CD4-positive, alpha-beta T cell (primary cell): ENCODE results near the gene BCLAF1. TPM values are rescaled to one million over a fixed set of nuclear protein-coding genes. Genes with fewer than 3 reads are reported as not detected.
A peak's percentile ranks its signal among the peaks of the same experiment; 100 is the strongest.

ENCODE experiments used
- ATAC-seq: fragments of 200-7000 bp; cut with Tn5 transposase; one replicate; pipeline ENCODE4 v1.10.0; 2022; ENCODE audit warnings: mild to moderate bottlenecking; ENCODE audit not compliant: poor library complexity
- CTCF ChIA-PET: fragments of 350-600 bp; sonication (Branson Sonifier 250); formaldehyde crosslinking; loops from one replicate; lab custom pipeline; 2021; ENCODE audit warnings: antibody characterized with exemption, inconsistent platforms; lab: Charles Lee
- POLR2A ChIA-PET: fragments of 350-600 bp; sonication (Branson Sonifier 250); formaldehyde crosslinking; loops from one replicate; lab custom pipeline; 2021; ENCODE audit warnings: antibody characterized with exemption, inconsistent platforms; lab: Charles Lee
- DNase-seq, 14 experiments: peaks; one replicate each; pipeline ENCODE4 v3.0.0-alpha.2; 2013 to 2020; ENCODE audit warnings: mixed read lengths in 2 of 14
- H3K27ac ChIP-seq, 2 donors: one replicate each; pipeline versions ENCODE4 v1.5.1 to v1.7.0; 2013; ENCODE audit warnings: low read length in 2 of 2, low read depth in 1 of 2, mild to moderate bottlenecking in 1 of 2
- H3K27me3 ChIP-seq, 2 experiments: 1 replicate in 1 of 2; 2 replicates in 1 of 2; pipeline versions ENCODE4 v1.6.1 to v1.7.0; 2013; ENCODE audit warnings: low read length in 2 of 2, control low read depth in 1 of 2, mild to moderate bottlenecking in 1 of 2, moderate library complexity in 1 of 2; ENCODE audit not compliant: insufficient read depth in 2 of 2, control insufficient read depth in 1 of 2
- H3K36me3 ChIP-seq: one replicate; pipeline ENCODE4 v1.6.1; 2013; ENCODE audit warnings: low read length, control low read depth; ENCODE audit not compliant: insufficient read depth
- H3K4me1 ChIP-seq: one replicate; pipeline ENCODE4 v1.6.1; 2013; ENCODE audit warnings: low read length, control low read depth; ENCODE audit not compliant: insufficient read depth
- H3K4me3 ChIP-seq: one replicate; pipeline ENCODE4 v1.5.1; 2013; ENCODE audit warnings: mild to moderate bottlenecking, low read length, moderate library complexity
- H3K9me3 ChIP-seq, 2 experiments: 1 replicate in 1 of 2; 2 replicates in 1 of 2; pipeline versions ENCODE4 v1.6.1 to v1.7.0; 2013; ENCODE audit warnings: low read length in 2 of 2, mild to moderate bottlenecking in 2 of 2, control low read depth in 1 of 2, moderate library complexity in 1 of 2; ENCODE audit not compliant: control insufficient read depth in 1 of 2, insufficient read depth in 1 of 2
- H3K27ac Mint-ChIP-seq: one replicate; pipeline ENCODE4 v1.8.0; 2020; ENCODE audit warnings: mixed read lengths
- H3K27me3 Mint-ChIP-seq: one replicate; pipeline ENCODE4 v1.8.0; 2021; ENCODE audit warnings: mixed read lengths
- H3K36me3 Mint-ChIP-seq: one replicate; pipeline ENCODE4 v1.8.0; 2021; ENCODE audit warnings: low read depth, mixed read lengths
- H3K4me1 Mint-ChIP-seq: one replicate; pipeline ENCODE4 v1.8.0; 2021; ENCODE audit warnings: low read depth, mixed read lengths
- H3K4me3 Mint-ChIP-seq: one replicate; pipeline ENCODE4 v1.8.0; 2020; ENCODE audit warnings: mild to moderate bottlenecking, mixed read lengths
- H3K9me3 Mint-ChIP-seq: one replicate; pipeline ENCODE4 v1.8.0; 2020; ENCODE audit warnings: mixed read lengths
- CTCF ChIP-seq: fragments of 200-600 bp; IDR thresholded peaks from one replicate; pipeline ENCODE4 v1.8.0; 2022; ENCODE audit warnings: antibody characterized with exemption, mild to moderate bottlenecking
- intact Hi-C, 2 experiments: fragments of 100-400 bp; cut with DNase I in 1 of 2; cut with micrococcal nuclease in 1 of 2; formaldehyde crosslinking; loops; one replicate each; pipeline versions ENCODE4 v1.15.1 to v1.9.0; 2023 to 2025; cut with DNase I, micrococcal nuclease
- polyA plus RNA-seq, 2 donors: library from polyadenylated mRNA; unstranded; fragments of 120-200 nt; gene quantifications; one replicate each; pipeline ENCODE4 v1.2.1, GENCODE V29; 2013
- total RNA-seq, 174 experiments: library from RNA in 2 of 174; stranded (reverse) in 2 of 174; gene quantifications; one replicate each; pipeline ENCODE4 v1.2.3 and lab custom pipeline; 2021 to 2026

The BCLAF1 gene, protein sequence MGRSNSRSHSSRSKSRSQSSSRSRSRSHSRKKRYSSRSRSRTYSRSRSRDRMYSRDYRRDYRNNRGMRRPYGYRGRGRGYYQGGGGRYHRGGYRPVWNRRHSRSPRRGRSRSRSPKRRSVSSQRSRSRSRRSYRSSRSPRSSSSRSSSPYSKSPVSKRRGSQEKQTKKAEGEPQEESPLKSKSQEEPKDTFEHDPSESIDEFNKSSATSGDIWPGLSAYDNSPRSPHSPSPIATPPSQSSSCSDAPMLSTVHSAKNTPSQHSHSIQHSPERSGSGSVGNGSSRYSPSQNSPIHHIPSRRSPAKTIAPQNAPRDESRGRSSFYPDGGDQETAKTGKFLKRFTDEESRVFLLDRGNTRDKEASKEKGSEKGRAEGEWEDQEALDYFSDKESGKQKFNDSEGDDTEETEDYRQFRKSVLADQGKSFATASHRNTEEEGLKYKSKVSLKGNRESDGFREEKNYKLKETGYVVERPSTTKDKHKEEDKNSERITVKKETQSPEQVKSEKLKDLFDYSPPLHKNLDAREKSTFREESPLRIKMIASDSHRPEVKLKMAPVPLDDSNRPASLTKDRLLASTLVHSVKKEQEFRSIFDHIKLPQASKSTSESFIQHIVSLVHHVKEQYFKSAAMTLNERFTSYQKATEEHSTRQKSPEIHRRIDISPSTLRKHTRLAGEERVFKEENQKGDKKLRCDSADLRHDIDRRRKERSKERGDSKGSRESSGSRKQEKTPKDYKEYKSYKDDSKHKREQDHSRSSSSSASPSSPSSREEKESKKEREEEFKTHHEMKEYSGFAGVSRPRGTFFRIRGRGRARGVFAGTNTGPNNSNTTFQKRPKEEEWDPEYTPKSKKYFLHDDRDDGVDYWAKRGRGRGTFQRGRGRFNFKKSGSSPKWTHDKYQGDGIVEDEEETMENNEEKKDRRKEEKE
- 100 to 1,000 TPM; 484 to 501 TPM for total RNA-seq
- polyA plus RNA-seq (2013, experiment 1 of 2): 125 TPM
- polyA plus RNA-seq (2013, experiment 2 of 2): 146 TPM
- total RNA-seq (lab: John Stamatoyannopoulos, UW): 251 to 1,095 (median 407) reads per million in 172 experiments

DNA sequence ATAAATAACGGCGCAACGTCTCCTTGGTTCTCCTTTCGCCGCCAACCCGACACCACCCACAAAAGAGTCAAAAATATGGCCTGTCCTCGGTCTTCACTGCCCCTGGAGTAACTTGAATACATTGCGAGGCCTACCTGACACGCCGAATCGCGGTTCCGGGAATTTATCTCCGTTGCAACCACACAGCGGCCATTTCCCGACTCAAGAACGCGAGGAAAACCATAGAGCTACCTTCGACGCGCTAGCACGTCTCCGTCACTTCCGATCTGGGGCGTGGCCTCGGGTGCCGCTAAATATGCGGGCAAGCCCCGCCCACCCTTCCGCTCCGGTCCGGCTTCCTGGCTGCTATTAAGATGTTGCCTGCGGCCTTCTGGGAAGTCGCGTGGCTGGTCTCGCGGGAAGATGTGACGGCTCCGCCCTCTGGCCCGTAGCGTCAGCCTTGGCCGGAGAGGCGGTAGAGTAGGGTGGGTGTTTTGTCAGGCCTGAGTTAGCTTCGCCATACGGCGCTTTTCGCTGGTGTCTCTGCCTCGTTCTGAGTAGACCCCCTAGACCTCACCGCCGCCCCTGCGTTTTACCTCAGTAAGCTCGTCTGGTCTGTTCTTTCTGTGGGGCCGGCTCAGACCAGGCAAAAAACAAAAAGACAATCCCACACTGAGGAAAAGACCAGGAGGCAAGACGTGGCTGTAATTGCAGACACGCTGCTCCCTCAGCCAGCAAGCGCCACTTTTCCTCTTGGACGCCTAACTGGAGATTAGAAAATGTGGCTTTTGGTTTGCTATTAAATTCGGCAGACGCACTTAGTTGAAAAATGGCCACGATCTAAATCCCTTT is at the start of gene BCLAF1:
BCLAF1 (minus strand) TSS at position 268 of the 831 bp plus-strand sequence. CDS start 9,980 bp downstream, outside the sequence.
- H3K4me1 ChIP-seq: peaks cover 52% of the 10 kb centered on the region
- CTCF ChIA-PET: interaction anchor here (1.4 to 2.9 kb wide), 4 partner anchors 27 to 792 kb away, joined by 5 to 14 read pairs (median 6); partner anchors contain the start of genes AHI1 and MTFR2
- Mint-ChIP-seq H3K4me1 (peaks cover 47% of the 10 kb centered on the region), H3K4me3 (peak within 1 kb of the TSS; percentile 97), H3K27me3 (peaks cover 3% of the 10 kb centered on the region), H3K36me3 (peaks cover 43% of the 10 kb centered on the region), H3K9me3 (no peaks in the 10 kb centered on the region), H3K27ac (peak within 1 kb of the TSS; percentile 99)
- POLR2A ChIA-PET: interaction anchor here (0.6 to 6.9 kb wide), 55 partner anchors 9 to 1770 kb away, joined by 3 to 208 read pairs (median 5); partner anchors contain the start of genes AHI1, HBS1L, MAP3K5 and MTFR2
- H3K36me3 ChIP-seq: peaks cover 3% of the 10 kb centered on the region
- intact Hi-C loops: loop anchor here (2.0 to 10.0 kb wide), 6 partner anchors 15 to 793 kb away; partner anchors contain the start of genes AHI1 (in 2 of the 2), MAP3K5 (in 2 of the 2) and PEX7 (in 1 of the 2)
- no peaks in the 10 kb centered on the region for H3K27me3 ChIP-seq
- peak within 1 kb of the TSS; percentile 100 for H3K27ac ChIP-seq
- peak; percentile 99 to 100 (median 99) for DNase-seq
- TF ChIP-seq CTCF: peak; percentile 7
- H3K4me3 ChIP-seq: peak within 1 kb of the TSS; percentile 88
- no peaks in the 10 kb centered on the region for H3K9me3 ChIP-seq
- peak; percentile 70 for ATAC-seq

DNA sequence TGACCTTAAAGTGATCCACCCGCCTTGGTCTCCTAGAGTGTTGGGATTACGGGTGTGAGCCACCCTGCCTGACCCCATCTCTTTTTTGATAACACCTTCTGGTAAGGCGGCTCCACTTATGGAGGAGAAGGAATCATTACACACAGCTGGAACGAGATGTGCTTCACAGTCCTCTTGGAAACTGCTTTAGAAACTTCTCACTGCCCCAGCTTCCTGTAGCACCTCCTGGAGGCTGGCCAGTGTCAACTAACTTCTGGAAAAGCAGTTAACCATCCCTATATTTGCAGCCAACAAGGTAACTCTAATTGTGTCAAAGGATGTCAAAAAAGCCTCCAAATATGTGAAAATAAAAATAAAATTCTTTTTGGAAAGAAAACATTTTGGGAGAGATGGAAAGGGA is 48.8 kb upstream of the BCLAF1 start:
- H3K4me1 Mint-ChIP-seq: no peaks in the 10 kb centered on the region
- no peak for TF ChIP-seq CTCF
- no peak for DNase-seq
- POLR2A ChIA-PET: no interaction called here
- no peak overlapping the region for H3K4me3 Mint-ChIP-seq
- Histone ChIP-seq H3K27me3 (no peaks in the 10 kb centered on the region), H3K9me3 (no peaks in the 10 kb centered on the region), H3K36me3 (no peaks in the 10 kb centered on the region), H3K4me1 (no peaks in the 10 kb centered on the region), H3K4me3 (no peak overlapping the region), H3K27ac (no peak overlapping the region)
- no peaks in the 10 kb centered on the region for H3K27me3 Mint-ChIP-seq
- intact Hi-C loops: no loop called here
- no peaks in the 10 kb centered on the region for H3K36me3 Mint-ChIP-seq
- CTCF ChIA-PET: no interaction called here
- H3K27ac Mint-ChIP-seq: no peak overlapping the region
- ATAC-seq: no peak
- no peaks in the 10 kb centered on the region for H3K9me3 Mint-ChIP-seq
